ENCODE results near the gene NOLC1.

NOLC1 gene

GRCh38 chr10:102211615-102212299 is 59.6 kb downstream of the NOLC1 start:
- no peak overlapping the region for H3K4me3 ChIP-seq (ENCODE audit: low read depth, low read length)
- DNase-seq (ENCODE audit: low read depth): no peak
- TF ChIP-seq, protein P1, sequence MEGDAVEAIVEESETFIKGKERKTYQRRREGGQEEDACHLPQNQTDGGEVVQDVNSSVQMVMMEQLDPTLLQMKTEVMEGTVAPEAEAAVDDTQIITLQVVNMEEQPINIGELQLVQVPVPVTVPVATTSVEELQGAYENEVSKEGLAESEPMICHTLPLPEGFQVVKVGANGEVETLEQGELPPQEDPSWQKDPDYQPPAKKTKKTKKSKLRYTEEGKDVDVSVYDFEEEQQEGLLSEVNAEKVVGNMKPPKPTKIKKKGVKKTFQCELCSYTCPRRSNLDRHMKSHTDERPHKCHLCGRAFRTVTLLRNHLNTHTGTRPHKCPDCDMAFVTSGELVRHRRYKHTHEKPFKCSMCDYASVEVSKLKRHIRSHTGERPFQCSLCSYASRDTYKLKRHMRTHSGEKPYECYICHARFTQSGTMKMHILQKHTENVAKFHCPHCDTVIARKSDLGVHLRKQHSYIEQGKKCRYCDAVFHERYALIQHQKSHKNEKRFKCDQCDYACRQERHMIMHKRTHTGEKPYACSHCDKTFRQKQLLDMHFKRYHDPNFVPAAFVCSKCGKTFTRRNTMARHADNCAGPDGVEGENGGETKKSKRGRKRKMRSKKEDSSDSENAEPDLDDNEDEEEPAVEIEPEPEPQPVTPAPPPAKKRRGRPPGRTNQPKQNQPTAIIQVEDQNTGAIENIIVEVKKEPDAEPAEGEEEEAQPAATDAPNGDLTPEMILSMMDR (conservative IDR thresholded peaks at IDR 0.05; ENCODE audit: low read depth, low read length): no peak

Data from choroid plexus epithelial cell (primary cell).